ENCODE data around the gene APOA4.
"Not testable (repeated sequence)": the region's sequence is repeated elsewhere in the genome, so short reads cannot be mapped to it uniquely, and the experiment has no call there.

DNA sequence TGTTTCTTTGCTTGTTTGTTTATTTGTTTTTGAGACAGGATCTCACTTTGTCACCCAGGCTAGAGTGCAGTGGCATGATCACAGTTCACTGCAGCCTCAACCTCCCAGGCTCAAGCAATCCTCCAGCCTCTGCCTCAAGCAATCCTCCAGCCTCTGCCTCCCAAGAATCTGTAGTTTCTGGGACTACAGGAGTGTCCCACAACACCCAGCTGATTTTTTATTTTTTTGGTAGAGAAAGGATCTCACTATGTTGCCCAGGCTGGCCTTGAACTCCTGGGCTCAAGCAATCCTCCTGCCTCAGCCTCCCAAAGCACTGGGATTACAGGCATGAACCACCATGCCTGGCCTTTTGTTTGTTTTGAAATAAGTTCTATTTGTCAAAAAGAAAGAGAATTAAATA is 21.4 kb downstream of the APOA4 start:
- TF ChIP-seq, protein P1, sequence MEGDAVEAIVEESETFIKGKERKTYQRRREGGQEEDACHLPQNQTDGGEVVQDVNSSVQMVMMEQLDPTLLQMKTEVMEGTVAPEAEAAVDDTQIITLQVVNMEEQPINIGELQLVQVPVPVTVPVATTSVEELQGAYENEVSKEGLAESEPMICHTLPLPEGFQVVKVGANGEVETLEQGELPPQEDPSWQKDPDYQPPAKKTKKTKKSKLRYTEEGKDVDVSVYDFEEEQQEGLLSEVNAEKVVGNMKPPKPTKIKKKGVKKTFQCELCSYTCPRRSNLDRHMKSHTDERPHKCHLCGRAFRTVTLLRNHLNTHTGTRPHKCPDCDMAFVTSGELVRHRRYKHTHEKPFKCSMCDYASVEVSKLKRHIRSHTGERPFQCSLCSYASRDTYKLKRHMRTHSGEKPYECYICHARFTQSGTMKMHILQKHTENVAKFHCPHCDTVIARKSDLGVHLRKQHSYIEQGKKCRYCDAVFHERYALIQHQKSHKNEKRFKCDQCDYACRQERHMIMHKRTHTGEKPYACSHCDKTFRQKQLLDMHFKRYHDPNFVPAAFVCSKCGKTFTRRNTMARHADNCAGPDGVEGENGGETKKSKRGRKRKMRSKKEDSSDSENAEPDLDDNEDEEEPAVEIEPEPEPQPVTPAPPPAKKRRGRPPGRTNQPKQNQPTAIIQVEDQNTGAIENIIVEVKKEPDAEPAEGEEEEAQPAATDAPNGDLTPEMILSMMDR (IDR thresholded peaks at IDR 0.05): not testable (repeated sequence)
- TF ChIP-seq, protein P2, sequence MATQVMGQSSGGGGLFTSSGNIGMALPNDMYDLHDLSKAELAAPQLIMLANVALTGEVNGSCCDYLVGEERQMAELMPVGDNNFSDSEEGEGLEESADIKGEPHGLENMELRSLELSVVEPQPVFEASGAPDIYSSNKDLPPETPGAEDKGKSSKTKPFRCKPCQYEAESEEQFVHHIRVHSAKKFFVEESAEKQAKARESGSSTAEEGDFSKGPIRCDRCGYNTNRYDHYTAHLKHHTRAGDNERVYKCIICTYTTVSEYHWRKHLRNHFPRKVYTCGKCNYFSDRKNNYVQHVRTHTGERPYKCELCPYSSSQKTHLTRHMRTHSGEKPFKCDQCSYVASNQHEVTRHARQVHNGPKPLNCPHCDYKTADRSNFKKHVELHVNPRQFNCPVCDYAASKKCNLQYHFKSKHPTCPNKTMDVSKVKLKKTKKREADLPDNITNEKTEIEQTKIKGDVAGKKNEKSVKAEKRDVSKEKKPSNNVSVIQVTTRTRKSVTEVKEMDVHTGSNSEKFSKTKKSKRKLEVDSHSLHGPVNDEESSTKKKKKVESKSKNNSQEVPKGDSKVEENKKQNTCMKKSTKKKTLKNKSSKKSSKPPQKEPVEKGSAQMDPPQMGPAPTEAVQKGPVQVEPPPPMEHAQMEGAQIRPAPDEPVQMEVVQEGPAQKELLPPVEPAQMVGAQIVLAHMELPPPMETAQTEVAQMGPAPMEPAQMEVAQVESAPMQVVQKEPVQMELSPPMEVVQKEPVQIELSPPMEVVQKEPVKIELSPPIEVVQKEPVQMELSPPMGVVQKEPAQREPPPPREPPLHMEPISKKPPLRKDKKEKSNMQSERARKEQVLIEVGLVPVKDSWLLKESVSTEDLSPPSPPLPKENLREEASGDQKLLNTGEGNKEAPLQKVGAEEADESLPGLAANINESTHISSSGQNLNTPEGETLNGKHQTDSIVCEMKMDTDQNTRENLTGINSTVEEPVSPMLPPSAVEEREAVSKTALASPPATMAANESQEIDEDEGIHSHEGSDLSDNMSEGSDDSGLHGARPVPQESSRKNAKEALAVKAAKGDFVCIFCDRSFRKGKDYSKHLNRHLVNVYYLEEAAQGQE (IDR thresholded peaks at IDR 0.05): not testable (repeated sequence)
- TF ChIP-seq EP300 (IDR thresholded peaks at IDR 0.05); CHD4 (IDR thresholded peaks at IDR 0.05; ENCODE audit: borderline replicate concordance); RFX5 (IDR thresholded peaks at IDR 0.05); RNF2 (IDR thresholded peaks at IDR 0.05; ENCODE audit: borderline replicate concordance, low read depth); POLR2A (IDR thresholded peaks at IDR 0.05; ENCODE audit: low read length); CEBPB (IDR thresholded peaks at IDR 0.05); MAZ (IDR thresholded peaks at IDR 0.05; ENCODE audit: borderline replicate concordance, low read depth, low read length): not testable (repeated sequence)
- TF ChIP-seq, protein P3, sequence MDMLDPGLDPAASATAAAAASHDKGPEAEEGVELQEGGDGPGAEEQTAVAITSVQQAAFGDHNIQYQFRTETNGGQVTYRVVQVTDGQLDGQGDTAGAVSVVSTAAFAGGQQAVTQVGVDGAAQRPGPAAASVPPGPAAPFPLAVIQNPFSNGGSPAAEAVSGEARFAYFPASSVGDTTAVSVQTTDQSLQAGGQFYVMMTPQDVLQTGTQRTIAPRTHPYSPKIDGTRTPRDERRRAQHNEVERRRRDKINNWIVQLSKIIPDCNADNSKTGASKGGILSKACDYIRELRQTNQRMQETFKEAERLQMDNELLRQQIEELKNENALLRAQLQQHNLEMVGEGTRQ (IDR thresholded peaks at IDR 0.05): not testable (repeated sequence)
- TF ChIP-seq, protein P4, sequence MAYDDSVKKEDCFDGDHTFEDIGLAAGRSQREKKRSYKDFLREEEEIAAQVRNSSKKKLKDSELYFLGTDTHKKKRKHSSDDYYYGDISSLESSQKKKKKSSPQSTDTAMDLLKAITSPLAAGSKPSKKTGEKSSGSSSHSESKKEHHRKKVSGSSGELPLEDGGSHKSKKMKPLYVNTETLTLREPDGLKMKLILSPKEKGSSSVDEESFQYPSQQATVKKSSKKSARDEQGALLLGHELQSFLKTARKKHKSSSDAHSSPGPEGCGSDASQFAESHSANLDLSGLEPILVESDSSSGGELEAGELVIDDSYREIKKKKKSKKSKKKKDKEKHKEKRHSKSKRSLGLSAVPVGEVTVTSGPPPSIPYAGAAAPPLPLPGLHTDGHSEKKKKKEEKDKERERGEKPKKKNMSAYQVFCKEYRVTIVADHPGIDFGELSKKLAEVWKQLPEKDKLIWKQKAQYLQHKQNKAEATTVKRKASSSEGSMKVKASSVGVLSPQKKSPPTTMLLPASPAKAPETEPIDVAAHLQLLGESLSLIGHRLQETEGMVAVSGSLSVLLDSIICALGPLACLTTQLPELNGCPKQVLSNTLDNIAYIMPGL (CRISPR knock-in tag; IDR thresholded peaks at IDR 0.05; ENCODE audit: borderline replicate concordance): not testable (repeated sequence)
- TF ChIP-seq, protein P5, sequence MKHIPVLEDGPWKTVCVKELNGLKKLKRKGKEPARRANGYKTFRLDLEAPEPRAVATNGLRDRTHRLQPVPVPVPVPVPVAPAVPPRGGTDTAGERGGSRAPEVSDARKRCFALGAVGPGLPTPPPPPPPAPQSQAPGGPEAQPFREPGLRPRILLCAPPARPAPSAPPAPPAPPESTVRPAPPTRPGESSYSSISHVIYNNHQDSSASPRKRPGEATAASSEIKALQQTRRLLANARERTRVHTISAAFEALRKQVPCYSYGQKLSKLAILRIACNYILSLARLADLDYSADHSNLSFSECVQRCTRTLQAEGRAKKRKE (CRISPR knock-in tag; IDR thresholded peaks at IDR 0.05; ENCODE audit: low read depth): not testable (repeated sequence)
